HCT116 (cell line): ENCODE results near the gene MYLK4. TPM values are rescaled to one million over a fixed set of nuclear protein-coding genes. Genes with fewer than 3 reads are reported as not detected.

Source experiments
- ATAC-seq: fragments of 200-7000 bp; cut with Tn5 transposase; 2 replicates; pipeline ENCODE4 v1.9.1; 2020; ENCODE audit warnings: mild to moderate bottlenecking, moderate library complexity
- BruUV-seq: library from RNA; stranded (reverse); fragments of 400-500 nt; replicated peaks from 2 replicates; lab custom pipeline; 2021; lab: Mats Ljungman, UMichigan
- CTCF ChIA-PET: fragments of 300-600 bp; sonication (Branson Sonifier 250); formaldehyde crosslinking; loops from one replicate; lab custom pipeline; 2021; ENCODE audit warnings: antibody characterized with exemption; lab: Charles Lee
- POLR2A ChIA-PET: fragments of 300-600, 350-600 bp; sonication (Branson Sonifier 250); formaldehyde crosslinking; loops from one replicate; lab custom pipeline; 2021; ENCODE audit warnings: antibody characterized with exemption; lab: Charles Lee
- RAD21 ChIA-PET, 2 experiments: fragments of 300-600 bp; sonication (Branson Sonifier 250); formaldehyde crosslinking; loops; one replicate each; lab custom pipeline; 2023; ENCODE audit warnings: low total read pairs in 2 of 2; ENCODE audit not compliant: uncharacterized antibody in 2 of 2, unreplicated experiment in 2 of 2, low non-redundant PET in 1 of 2; lab: Charles Lee
- DNase-seq: peaks from one replicate; pipeline ENCODE4 v3.0.0-alpha.2; 2010; ENCODE audit warnings: low read depth, low spot score
- H2AFZ ChIP-seq: fragments of 200-600 bp; shearing (Covaris generic), sonication (generic); 2 replicates; pipeline ENCODE4 v1.6.1; 2017; ENCODE audit warnings: low read depth, mixed run types, mixed read lengths, antibody characterized with exemption, low read length; ENCODE audit not compliant: poor library complexity, severe bottlenecking
- H3K27ac ChIP-seq: 2 replicates; pipeline ENCODE4 v1.5.1; 2012; ENCODE audit warnings: low read depth, low read length
- H3K27me3 ChIP-seq: fragments of 200-600 bp; sonication (generic); 2 replicates; pipeline ENCODE4 v1.6.1; 2016; ENCODE audit warnings: mixed run types, low read length, mixed read lengths; ENCODE audit not compliant: insufficient read depth
- H3K36me3 ChIP-seq, 2 experiments: fragments of 200-500 bp in 1 of 2; fragments of 200-600 bp in 1 of 2; sonication (Bioruptor generic) in 1 of 2; sonication (generic) in 1 of 2; 2 replicates each; pipeline versions ENCODE4 v1.5.1 to v1.6.1; 2014 to 2016; ENCODE audit warnings: low read length in 2 of 2, inconsistent platforms in 1 of 2, mixed read lengths in 1 of 2, mixed run types in 1 of 2; ENCODE audit not compliant: insufficient read depth in 2 of 2, control insufficient read depth in 1 of 2
- H3K4me1 ChIP-seq, 2 experiments: fragments of 200-600 bp in 1 of 2; sonication (generic) in 1 of 2; 2 replicates each; pipeline versions ENCODE4 v1.5.1 to v1.6.1; 2012 to 2017; ENCODE audit warnings: low read length in 2 of 2, inconsistent platforms in 1 of 2, mild to moderate bottlenecking in 1 of 2, mixed read lengths in 1 of 2, mixed run types in 1 of 2, moderate library complexity in 1 of 2; ENCODE audit not compliant: insufficient read depth in 2 of 2, control insufficient read depth in 1 of 2
- H3K4me2 ChIP-seq: fragments of 200-600 bp; sonication (generic); 2 replicates; pipeline ENCODE4 v1.6.1; 2017; ENCODE audit warnings: mixed run types, low read length, mixed read lengths
- H3K4me3 ChIP-seq, 2 experiments: fragments of 200-600 bp in 1 of 2; sonication (generic) in 1 of 2; replicated peaks in 1 of 2; 2 replicates each; pipeline ENCODE4 v1.5.1; 2011 to 2016; ENCODE audit warnings: low read length in 2 of 2, control low read depth in 1 of 2, low read depth in 1 of 2, mild to moderate bottlenecking in 1 of 2, mixed read lengths in 1 of 2, mixed run types in 1 of 2
- H3K79me2 ChIP-seq: fragments of 200-600 bp; sonication (generic); 2 replicates; pipeline ENCODE4 v1.6.1; 2017; ENCODE audit warnings: mild to moderate bottlenecking, mixed run types, low read length, moderate library complexity, mixed read lengths; ENCODE audit not compliant: insufficient read depth
- H3K9ac ChIP-seq: fragments of 200-600 bp; sonication (generic); 2 replicates; pipeline ENCODE4 v1.6.1; 2016; ENCODE audit warnings: low read length, mixed read lengths
- H3K9me2 ChIP-seq: fragments of 200-600 bp; sonication (generic), shearing (Covaris generic); 2 replicates; pipeline ENCODE4 v1.6.1; 2017; ENCODE audit warnings: mixed run types, mild to moderate bottlenecking, moderate library complexity; ENCODE audit not compliant: insufficient read depth
- H3K9me3 ChIP-seq, 2 experiments: fragments of 200-500 bp in 1 of 2; fragments of 200-600 bp in 1 of 2; sonication (Bioruptor generic) in 1 of 2; sonication (generic) in 1 of 2; 2 replicates each; pipeline ENCODE4 v1.6.1; 2014 to 2017; ENCODE audit warnings: low read length in 2 of 2, mixed read lengths in 2 of 2, inconsistent platforms in 1 of 2, low read depth in 1 of 2, mild to moderate bottlenecking in 1 of 2, mixed run types in 1 of 2, moderate library complexity in 1 of 2; ENCODE audit not compliant: control insufficient read depth in 1 of 2, insufficient read depth in 1 of 2
- H4K20me1 ChIP-seq: fragments of 200-600 bp; sonication (generic), shearing (Covaris generic); 2 replicates; pipeline ENCODE4 v1.6.1; 2017; ENCODE audit warnings: mixed run types, mild to moderate bottlenecking, moderate library complexity; ENCODE audit not compliant: insufficient read depth
- ATF3 ChIP-seq: IDR thresholded peaks from 2 replicates; pipeline ENCODE4 v1.6.1; 2012
- CBX3 ChIP-seq: IDR thresholded peaks from 2 replicates; pipeline ENCODE4 v1.6.1; 2012; ENCODE audit warnings: low read depth
- EGR1 ChIP-seq: IDR thresholded peaks from 2 replicates; pipeline ENCODE4 v1.6.1; 2012; ENCODE audit warnings: low read depth
- ELF1 ChIP-seq: IDR thresholded peaks from 2 replicates; pipeline ENCODE4 v1.6.1; 2012; ENCODE audit warnings: low read depth, borderline replicate concordance
- EZH2 ChIP-seq: fragments of 200-600 bp; sonication (generic); IDR thresholded peaks from 2 replicates; pipeline ENCODE4 v1.6.1; 2017; ENCODE audit warnings: antibody characterized with exemption, mixed run types
- EZH2phosphoT487 ChIP-seq: fragments of 200-600 bp; IDR thresholded peaks from 2 replicates; pipeline ENCODE4 v1.6.1; 2018; ENCODE audit warnings: antibody characterized with exemption, borderline replicate concordance
- FOSL1 ChIP-seq: IDR thresholded peaks from 2 replicates; pipeline ENCODE4 v1.6.1; 2012; ENCODE audit warnings: low read depth
- JUND ChIP-seq: IDR thresholded peaks from 2 replicates; pipeline ENCODE4 v1.6.1; 2012
- POLR2A ChIP-seq: IDR thresholded peaks from 2 replicates; pipeline ENCODE4 v1.7.0; 2011; ENCODE audit warnings: borderline replicate concordance; ENCODE audit not compliant: insufficient read depth, insufficient read length; ENCODE audit errors: extremely low read depth
- POLR2AphosphoS5 ChIP-seq: IDR thresholded peaks from 2 replicates; pipeline ENCODE4 v1.6.1; 2011; ENCODE audit warnings: mild to moderate bottlenecking, low read depth, low read length, moderate library complexity
- RAD21 ChIP-seq: IDR thresholded peaks from 2 replicates; pipeline ENCODE4 v1.6.1; 2012; ENCODE audit warnings: low read depth, mild to moderate bottlenecking
- SP1 ChIP-seq: IDR thresholded peaks from 2 replicates; pipeline ENCODE4 v1.6.1; 2012; ENCODE audit warnings: low read depth
- TCF7L2 ChIP-seq: IDR thresholded peaks from 2 replicates; pipeline ENCODE4 v1.7.0; 2011; ENCODE audit warnings: borderline replicate concordance, inconsistent platforms; ENCODE audit not compliant: insufficient read depth, insufficient read length; ENCODE audit errors: extremely low read depth
- YY1 ChIP-seq: IDR thresholded peaks from 2 replicates; pipeline ENCODE4 v1.6.1; 2011; ENCODE audit warnings: low read length, low read depth, moderate library complexity, mild to moderate bottlenecking; ENCODE audit not compliant: insufficient replicate concordance; ENCODE audit errors: extremely low read depth
- ZBTB33 ChIP-seq: IDR thresholded peaks from 2 replicates; pipeline ENCODE4 v1.6.1; 2011; ENCODE audit warnings: mild to moderate bottlenecking, low read length, moderate library complexity; ENCODE audit not compliant: insufficient replicate concordance; ENCODE audit errors: extremely low read depth
- ZNF274 ChIP-seq: fragments of 200-500 bp; sonication (Bioruptor generic); IDR thresholded peaks from 2 replicates; pipeline ENCODE4 v1.6.1; 2014; ENCODE audit warnings: mild to moderate bottlenecking, low read depth, low read length, inconsistent platforms
- intact Hi-C: fragments of 100-400 bp; cut with micrococcal nuclease; formaldehyde crosslinking; loops from 2 replicates; pipeline ENCODE4 v1.10.0; 2022
- total RNA-seq: library from RNA; stranded (reverse); gene quantifications from one replicate; pipeline ENCODE4 v1.2.1, GENCODE V29; 2021; ENCODE audit not compliant: unreplicated experiment
- TF ChIP-seq, protein P1 (sequence below): IDR thresholded peaks from 2 replicates; pipeline ENCODE4 v1.6.1; 2012
- TF ChIP-seq, protein P2 (sequence below), 3 experiments: fragments of 200-600 bp in 1 of 3; sonication (generic) in 1 of 3; IDR thresholded peaks in 2 of 3; conservative IDR thresholded peaks in 1 of 3; 2 replicates each; pipeline ENCODE4 v1.5.1; 2012 to 2017; ENCODE audit warnings: low read depth in 2 of 3, low read length in 2 of 3, antibody characterized with exemption in 1 of 3, borderline replicate concordance in 1 of 3, control low read depth in 1 of 3, mild to moderate bottlenecking in 1 of 3, mixed read lengths in 1 of 3, mixed run types in 1 of 3, moderate library complexity in 1 of 3; ENCODE audit not compliant: insufficient read depth in 1 of 3

Gene MYLK4
- total RNA-seq, 1 experiment from 2014 or later: 0.27 TPM

DNA sequence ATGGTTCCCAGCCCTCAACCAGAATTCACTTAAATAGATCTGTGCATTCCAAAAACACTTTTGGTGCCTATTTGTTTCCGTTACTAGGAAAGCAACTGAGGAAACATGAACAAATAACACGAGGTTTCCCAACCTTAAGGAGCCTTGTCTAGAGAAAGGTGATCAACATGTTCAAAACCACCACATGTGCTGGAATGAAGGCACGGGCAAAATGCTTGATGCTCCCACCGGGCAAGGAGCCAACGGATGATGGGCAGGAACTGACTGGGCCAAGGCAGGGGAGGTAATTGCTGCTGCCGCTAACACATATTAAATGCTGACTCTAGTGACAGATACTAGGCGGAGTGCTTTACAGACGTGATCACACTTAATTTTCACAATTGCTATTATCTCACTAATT is 2.5 kb downstream of the MYLK4 start (continued):
- TF ChIP-seq, protein P1, sequence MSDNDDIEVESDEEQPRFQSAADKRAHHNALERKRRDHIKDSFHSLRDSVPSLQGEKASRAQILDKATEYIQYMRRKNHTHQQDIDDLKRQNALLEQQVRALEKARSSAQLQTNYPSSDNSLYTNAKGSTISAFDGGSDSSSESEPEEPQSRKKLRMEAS: no peak
- TF ChIP-seq ELF1 (no peak), CBX3 (no peak), JUND (no peak), EZH2 (no peak), POLR2AphosphoS5 (no peak)

DNA sequence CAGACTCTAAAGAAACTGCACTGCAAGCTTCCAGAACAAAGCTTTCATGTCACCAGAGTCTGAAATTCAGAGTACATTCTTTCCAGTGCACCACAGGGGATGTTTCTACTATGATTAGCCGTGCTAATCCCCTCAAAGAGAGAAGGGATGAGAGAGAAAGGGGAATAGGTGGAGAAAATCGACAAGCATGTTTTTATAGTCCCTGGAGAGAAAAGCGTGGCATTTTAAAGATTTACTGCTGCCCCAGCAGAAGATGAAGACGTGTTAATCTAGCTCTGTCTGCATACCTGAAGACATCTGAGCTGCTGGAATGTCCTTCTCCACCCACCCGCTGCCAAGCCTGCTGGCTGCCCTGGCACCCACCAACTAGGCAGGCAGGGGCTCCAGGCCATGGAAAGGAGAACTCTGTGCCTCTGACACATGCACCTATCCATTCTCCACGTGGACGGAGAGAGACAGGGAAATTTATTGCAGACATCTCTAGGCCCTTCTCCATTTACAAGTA is 4.1 kb downstream of the MYLK4 start:
- POLR2A ChIA-PET: no interaction called here
- RAD21 ChIA-PET: no interaction called here
- H4K20me1 ChIP-seq: no peaks in the 10 kb centered on the region
- CTCF ChIA-PET: no interaction called here
- no peak overlapping the region for H2AFZ ChIP-seq
- H3K27me3 ChIP-seq: no peaks in the 10 kb centered on the region
- intact Hi-C loops: no loop called here
- no peak overlapping the region for H3K27ac ChIP-seq
- peaks cover 0 to 9% of the 10 kb centered on the region in 2 experiments; a peak in 2 of 4 replicates for H3K4me1 ChIP-seq
- no peaks in the 10 kb centered on the region for H3K36me3 ChIP-seq
- H3K9me3 ChIP-seq: no peaks in the 10 kb centered on the region
- no peak overlapping the region for H3K4me3 ChIP-seq
- DNase-seq (no peak), ATAC-seq (no peak)
- no peak overlapping the region for H3K4me2 ChIP-seq
- BruUV-seq: no TSS peak
- no peaks in the 10 kb centered on the region for H3K9me2 ChIP-seq
- H3K9ac ChIP-seq: no peak overlapping the region
- no peaks in the 10 kb centered on the region for H3K79me2 ChIP-seq
- no peak for TF ChIP-seq POLR2A
- TF ChIP-seq ZNF274: no peak
- no peak for TF ChIP-seq ELF1
- TF ChIP-seq, protein P1: no peak
- no peak for TF ChIP-seq POLR2AphosphoS5
- no peak for TF ChIP-seq ATF3
- no peak for TF ChIP-seq YY1
- no peak for TF ChIP-seq ZBTB33
- no peak for TF ChIP-seq FOSL1
- TF ChIP-seq SP1: no peak
- TF ChIP-seq EZH2phosphoT487: no peak
- no peak for TF ChIP-seq TCF7L2
- TF ChIP-seq, protein P2, sequence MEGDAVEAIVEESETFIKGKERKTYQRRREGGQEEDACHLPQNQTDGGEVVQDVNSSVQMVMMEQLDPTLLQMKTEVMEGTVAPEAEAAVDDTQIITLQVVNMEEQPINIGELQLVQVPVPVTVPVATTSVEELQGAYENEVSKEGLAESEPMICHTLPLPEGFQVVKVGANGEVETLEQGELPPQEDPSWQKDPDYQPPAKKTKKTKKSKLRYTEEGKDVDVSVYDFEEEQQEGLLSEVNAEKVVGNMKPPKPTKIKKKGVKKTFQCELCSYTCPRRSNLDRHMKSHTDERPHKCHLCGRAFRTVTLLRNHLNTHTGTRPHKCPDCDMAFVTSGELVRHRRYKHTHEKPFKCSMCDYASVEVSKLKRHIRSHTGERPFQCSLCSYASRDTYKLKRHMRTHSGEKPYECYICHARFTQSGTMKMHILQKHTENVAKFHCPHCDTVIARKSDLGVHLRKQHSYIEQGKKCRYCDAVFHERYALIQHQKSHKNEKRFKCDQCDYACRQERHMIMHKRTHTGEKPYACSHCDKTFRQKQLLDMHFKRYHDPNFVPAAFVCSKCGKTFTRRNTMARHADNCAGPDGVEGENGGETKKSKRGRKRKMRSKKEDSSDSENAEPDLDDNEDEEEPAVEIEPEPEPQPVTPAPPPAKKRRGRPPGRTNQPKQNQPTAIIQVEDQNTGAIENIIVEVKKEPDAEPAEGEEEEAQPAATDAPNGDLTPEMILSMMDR (IDR thresholded peaks at IDR 0.05 in 2 of 3, conservative IDR thresholded peaks at IDR 0.05 in 1 of 3; ENCODE audit: borderline replicate concordance in 1 of 3, insufficient read depth in 1 of 3, low read depth in 2 of 3, low read length in 2 of 3): no peak
- TF ChIP-seq RAD21: no peak
- TF ChIP-seq EZH2: no peak
- no peak for TF ChIP-seq EGR1
